ENCODE data around the gene PGM3.

DNA sequence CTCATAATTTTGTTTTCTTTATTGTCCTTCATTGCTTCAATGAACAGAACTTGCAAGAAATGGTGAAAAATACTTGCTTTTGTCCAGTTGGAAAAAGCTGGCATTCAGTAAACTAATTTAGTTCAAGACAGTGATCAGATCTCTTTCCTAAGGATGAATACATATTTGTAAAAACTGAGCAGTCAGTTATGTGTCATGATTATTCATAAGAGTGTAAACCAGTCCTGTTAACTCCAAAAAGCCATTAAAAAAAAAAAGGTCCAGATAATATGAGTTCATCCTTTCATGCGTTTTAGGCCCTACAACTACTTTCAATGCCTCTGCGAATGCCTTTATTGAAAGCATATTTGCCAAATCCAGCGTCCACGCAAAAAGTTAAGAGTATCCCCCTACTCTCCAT, 609 bp downstream of the PGM3 start:
- TF ChIP-seq, protein P1, sequence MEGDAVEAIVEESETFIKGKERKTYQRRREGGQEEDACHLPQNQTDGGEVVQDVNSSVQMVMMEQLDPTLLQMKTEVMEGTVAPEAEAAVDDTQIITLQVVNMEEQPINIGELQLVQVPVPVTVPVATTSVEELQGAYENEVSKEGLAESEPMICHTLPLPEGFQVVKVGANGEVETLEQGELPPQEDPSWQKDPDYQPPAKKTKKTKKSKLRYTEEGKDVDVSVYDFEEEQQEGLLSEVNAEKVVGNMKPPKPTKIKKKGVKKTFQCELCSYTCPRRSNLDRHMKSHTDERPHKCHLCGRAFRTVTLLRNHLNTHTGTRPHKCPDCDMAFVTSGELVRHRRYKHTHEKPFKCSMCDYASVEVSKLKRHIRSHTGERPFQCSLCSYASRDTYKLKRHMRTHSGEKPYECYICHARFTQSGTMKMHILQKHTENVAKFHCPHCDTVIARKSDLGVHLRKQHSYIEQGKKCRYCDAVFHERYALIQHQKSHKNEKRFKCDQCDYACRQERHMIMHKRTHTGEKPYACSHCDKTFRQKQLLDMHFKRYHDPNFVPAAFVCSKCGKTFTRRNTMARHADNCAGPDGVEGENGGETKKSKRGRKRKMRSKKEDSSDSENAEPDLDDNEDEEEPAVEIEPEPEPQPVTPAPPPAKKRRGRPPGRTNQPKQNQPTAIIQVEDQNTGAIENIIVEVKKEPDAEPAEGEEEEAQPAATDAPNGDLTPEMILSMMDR (IDR thresholded peaks at IDR 0.05), result no peak
- TF ChIP-seq POLR2AphosphoS5 (IDR thresholded peaks at IDR 0.05) (no peak), POLR2A (IDR thresholded peaks at IDR 0.05) (no peak), EP300 (IDR thresholded peaks at IDR 0.05) (no peak)
